Testis (tissue), 2 donors: ENCODE measurements around the gene SRBD1.

Experiments
- CTCF ChIP-seq, 3 experiments: fragments of 450-650 bp in 2 of 3; fragments of 200-600 bp in 1 of 3; sonication (generic) in 1 of 3; IDR thresholded peaks; one replicate each; pipeline ENCODE4 v1.5.1; 2016 to 2019; ENCODE audit warnings: antibody characterized with exemption in 3 of 3, mild to moderate bottlenecking in 2 of 3, moderate library complexity in 1 of 3
- POLR2A ChIP-seq: fragments of 450-650 bp; IDR thresholded peaks from one replicate; pipeline ENCODE4 v1.6.1; 2017; ENCODE audit warnings: antibody characterized with exemption, mild to moderate bottlenecking, moderate library complexity

GRCh38 chr2:45403036-45403435 is 208.0 kb downstream of the SRBD1 start:
- TF ChIP-seq POLR2A (no peak), CTCF (IDR thresholded peaks at IDR 0.05) (no peak)
